H1 (cell line): ENCODE measurements around the gene OR51M1. TPM values are rescaled to one million over a fixed set of nuclear protein-coding genes. Genes with fewer than 3 reads are reported as not detected.

ENCODE experiments used
- BACH1 ChIP-seq: IDR thresholded peaks from 2 replicates; pipeline ENCODE4 v1.6.1; 2012; ENCODE audit warnings: low read length, improper control_type of control experiment
- EZH2 ChIP-seq: fragments of 200-600 bp; sonication (generic); IDR thresholded peaks from 2 replicates; pipeline ENCODE4 v1.7.1; 2012; ENCODE audit warnings: low read depth, mild to moderate bottlenecking, moderate library complexity, low read length, inconsistent platforms; ENCODE audit not compliant: severe bottlenecking
- RBBP5 ChIP-seq: IDR thresholded peaks from 2 replicates; pipeline ENCODE4 v1.7.1; 2012; ENCODE audit warnings: low read depth, mild to moderate bottlenecking, inconsistent platforms, low read length, moderate library complexity, borderline replicate concordance
- SUZ12 ChIP-seq: fragments of 200-600 bp; sonication (generic); IDR thresholded peaks from 2 replicates; pipeline ENCODE4 v1.6.1; 2012; ENCODE audit warnings: mild to moderate bottlenecking, inconsistent platforms, low read length, moderate library complexity, mixed read lengths
- polyA plus RNA-seq, 7 experiments: library from polyadenylated mRNA; depleted of rRNA in 3 of 7; stranded (reverse) in 5 of 7; unstranded in 2 of 7; fragments of >200 nt in 5 of 7; fragments of 200-250 nt in 2 of 7; gene quantifications; 1 replicate in 5 of 7; 2 replicates in 1 of 7; 4 replicates in 1 of 7; pipeline versions ENCODE4 v1.2.1 to v1.2.3, GENCODE V29; 2011 to 2013; ENCODE audit warnings: missing spikeins in 2 of 7, mixed read lengths in 2 of 7
- total RNA-seq: library from RNA; stranded (reverse); fragmentation: NEBNext Ultra II Directional; extraction: Animal tissue kit (Norgen Biotek cat#: 25700); gene quantifications from 2 replicates; pipeline ENCODE4 v1.2.1, GENCODE V29; 2021

OR51M1 gene
- total and polyA plus RNA-seq, 2 of the 8 experiments (the other 6 are each of a cell fraction or from before 2014, with no cell fraction given): 0.08 TPM; not detected in 1

- TF ChIP-seq BACH1 (no peak), RBBP5 (no peak), EZH2 (no peak), SUZ12 (no peak)
- TF ChIP-seq, all 59 proteins: peak for 0
Measured at GRCh38 chr11:5363679-5364078, 19.9 kb upstream of the OR51M1 start (continued).
